Sigmoid colon (tissue), 7 donors: ENCODE measurements around the gene OR2A2. TPM values are rescaled to one million over a fixed set of nuclear protein-coding genes. Genes with fewer than 3 reads are reported as not detected.

Source experiments
- DNase-seq: peaks from one replicate; pipeline ENCODE4 v3.0.0-alpha.2; 2019
- H3K27ac ChIP-seq, 4 donors: fragments of 200-600 bp; sonication (generic); one replicate each; pipeline ENCODE4 v1.5.1; 2016 to 2019; ENCODE audit warnings: mild to moderate bottlenecking in 1 of 4
- H3K27me3 ChIP-seq, 3 donors: fragments of 200-600 bp; sonication (generic); one replicate each; pipeline ENCODE4 v1.5.1; 2019; ENCODE audit warnings: mild to moderate bottlenecking in 1 of 3
- H3K36me3 ChIP-seq, 4 donors: fragments of 200-600 bp; sonication (generic); one replicate each; pipeline ENCODE4 v1.5.1; 2016 to 2019
- H3K4me1 ChIP-seq, 4 donors: fragments of 200-600 bp; sonication (generic); one replicate each; pipeline ENCODE4 v1.5.1; 2017 to 2019
- H3K4me3 ChIP-seq, 4 donors: fragments of 200-600 bp; sonication (generic); one replicate each; pipeline ENCODE4 v1.5.1; 2017 to 2019; ENCODE audit warnings: mild to moderate bottlenecking in 2 of 4, moderate library complexity in 1 of 4
- H3K9me3 ChIP-seq, 4 donors: fragments of 200-600 bp in 3 of 4; sonication (generic) in 3 of 4; one replicate each; pipeline versions ENCODE4 v1.5.1 to v1.6.1; 2013 to 2019
- CTCF ChIP-seq, 4 experiments: fragments of 450-650 bp in 3 of 4; fragments of 200-600 bp in 1 of 4; IDR thresholded peaks; one replicate each; pipeline ENCODE4 v1.5.1; 2016 to 2019; ENCODE audit warnings: antibody characterized with exemption in 4 of 4, mild to moderate bottlenecking in 3 of 4, moderate library complexity in 2 of 4
- EP300 ChIP-seq, 4 donors: sonication (generic); formaldehyde crosslinking; IDR thresholded peaks; one replicate each; pipeline ENCODE4 v1.6.1; 2017; ENCODE audit warnings: antibody characterized with exemption in 4 of 4
- POLR2A ChIP-seq, 2 donors: fragments of 450-650 bp; IDR thresholded peaks; one replicate each; pipeline ENCODE4 v1.6.1; 2016; ENCODE audit warnings: antibody characterized with exemption in 2 of 2, mild to moderate bottlenecking in 2 of 2, moderate library complexity in 2 of 2
- POLR2AphosphoS5 ChIP-seq, 4 donors: sonication (generic); formaldehyde crosslinking; IDR thresholded peaks; one replicate each; pipeline ENCODE4 v1.6.1; 2017; ENCODE audit warnings: antibody characterized with exemption in 4 of 4
- WGBS, 2 donors: extraction: QIAGEN DNeasy Blood & Tissue Kit; methylation state at CpG; one replicate each; pipeline ENCODE4 v1.1.7; 2013; 5-methylcytosine and 5-hydroxymethylcytosine counted together
- intact Hi-C: fragments of 100-400 bp; cut with DNase I; formaldehyde crosslinking; loops from one replicate; pipeline ENCODE4 v1.15.1; 2023
- polyA plus RNA-seq, 3 donors: library from polyadenylated mRNA; stranded (reverse); fragments of 200-250 nt; gene quantifications; one replicate each; pipeline ENCODE4 v1.2.3, GENCODE V29; 2013
- total RNA-seq, 4 donors: library from RNA; depleted of rRNA; stranded (reverse); fragments of >200 nt; gene quantifications; one replicate each; pipeline ENCODE4 v1.1.0, GENCODE V29; 2016
- donor health status: healthy with polysubstance abuse.
- donor health status: Bipolar disorder and iron deficiency.
- donor health status: healthy.

OR2A2 gene
- total and polyA plus RNA-seq, 7 donors, result not detected

DNA sequence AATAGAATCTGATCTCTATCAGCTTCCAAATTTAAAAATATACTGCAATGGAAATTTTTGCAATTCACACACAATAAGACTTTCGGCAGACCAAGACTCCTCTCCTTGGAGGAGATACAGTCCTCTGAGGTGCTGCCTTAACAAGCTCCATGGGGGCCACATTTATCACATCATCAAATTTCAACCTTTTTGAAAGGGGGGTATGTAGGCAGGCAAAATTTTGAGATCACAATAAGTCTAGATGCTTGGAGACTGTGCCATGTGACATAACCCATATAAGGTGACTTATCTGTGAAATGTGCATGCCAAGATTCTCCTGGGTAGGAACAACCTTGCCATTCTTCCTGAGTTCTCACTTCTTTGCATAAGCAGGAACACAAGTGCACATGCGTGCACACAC lies 23.4 kb upstream of the OR2A2 start, which contains the start of gene OR2A12:
TSS of gene OR2A12 (plus strand) at position 301 of the 400 bp plus-strand sequence. CDS start 8,830 bp downstream, outside the sequence.
- no peaks in the 10 kb centered on the region for H3K36me3 ChIP-seq
- H3K9me3 ChIP-seq, result no peaks in the 10 kb centered on the region
- no peaks in the 10 kb centered on the region for H3K4me1 ChIP-seq
- 84 to 88% methylated on average over 2 of the region's 2 CpGs for WGBS, 2 donors
- H3K27ac ChIP-seq, result no peak within 1 kb of the TSS
- DNase-seq, result no peak
- H3K4me3 ChIP-seq, result no peak within 1 kb of the TSS
- no peaks in the 10 kb centered on the region for H3K27me3 ChIP-seq
- TF ChIP-seq POLR2AphosphoS5 (IDR thresholded peaks at IDR 0.05), result no peak
- intact Hi-C loops, result no loop called here

DNA sequence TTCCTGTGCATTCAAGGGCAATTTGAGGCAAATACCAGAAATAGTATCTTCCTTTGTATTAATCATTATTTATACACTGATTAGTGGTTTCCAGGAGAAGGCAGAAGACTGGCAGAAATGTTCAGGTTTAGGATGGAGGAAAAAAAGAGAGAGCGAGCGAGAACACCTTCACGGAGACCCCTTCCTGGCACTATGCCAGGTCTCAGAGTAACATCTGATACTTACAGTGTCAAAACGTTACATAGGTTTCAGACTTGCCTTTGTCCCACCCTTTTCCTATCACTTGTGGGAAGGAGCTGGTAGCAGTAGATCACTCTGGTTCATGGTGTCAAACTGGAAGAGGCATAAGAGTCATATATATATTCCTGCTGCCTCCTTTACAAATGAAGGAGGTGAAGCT lies 22.7 kb upstream of the OR2A2 start:
- Histone ChIP-seq H3K27ac (no peak overlapping the region), H3K4me3 (no peak overlapping the region), H3K27me3 (no peaks in the 10 kb centered on the region), H3K4me1 (no peaks in the 10 kb centered on the region), H3K36me3 (no peaks in the 10 kb centered on the region), H3K9me3 (no peaks in the 10 kb centered on the region)
- intact Hi-C loops, result no loop called here
- no peak for DNase-seq
- 67 to 77% methylated on average over 4 of the region's 4 CpGs for WGBS, 2 donors
- TF ChIP-seq POLR2A (IDR thresholded peaks at IDR 0.05) (no peak), POLR2AphosphoS5 (IDR thresholded peaks at IDR 0.05) (no peak), EP300 (IDR thresholded peaks at IDR 0.05) (no peak), CTCF (IDR thresholded peaks at IDR 0.05) (no peak)

DNA sequence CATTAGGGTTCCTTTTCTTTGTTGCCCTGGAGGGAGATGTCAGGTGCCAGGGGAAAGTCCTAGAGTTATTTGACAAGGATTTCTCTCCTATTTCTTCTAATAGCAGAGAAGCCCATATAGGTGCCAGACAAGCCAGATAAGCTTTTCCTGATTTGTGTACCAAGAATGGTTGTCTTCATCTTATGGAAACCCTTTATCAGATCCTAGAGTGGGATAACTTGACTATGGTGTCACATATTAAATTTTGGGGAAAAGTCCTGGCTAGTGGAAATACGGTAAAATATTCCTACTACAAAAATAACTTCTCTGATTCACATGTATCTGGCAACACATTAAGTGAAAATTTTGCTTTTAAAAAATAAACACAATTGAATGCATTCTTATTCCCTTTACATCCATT lies 22.2 kb upstream of the OR2A2 start:
- TF ChIP-seq EP300 (IDR thresholded peaks at IDR 0.05) (no peak), POLR2AphosphoS5 (IDR thresholded peaks at IDR 0.05) (no peak), POLR2A (IDR thresholded peaks at IDR 0.05) (no peak), CTCF (IDR thresholded peaks at IDR 0.05) (no peak)
- intact Hi-C loops, result no loop called here
- no peaks in the 10 kb centered on the region for H3K27me3 ChIP-seq
- WGBS, 2 donors, result 76 to 81% methylated on average over 1 of the region's 1 CpG
- no peak for DNase-seq
- H3K4me1 ChIP-seq, result no peaks in the 10 kb centered on the region
- H3K9me3 ChIP-seq, result no peaks in the 10 kb centered on the region
- H3K4me3 ChIP-seq, result no peak overlapping the region
- H3K36me3 ChIP-seq, result no peaks in the 10 kb centered on the region
- no peak overlapping the region for H3K27ac ChIP-seq

- WGBS, 2 donors, result 90 to 92% methylated on average over 3 of the region's 3 CpGs
- Histone ChIP-seq H3K27ac (no peak overlapping the region), H3K4me3 (no peak overlapping the region), H3K36me3 (no peaks in the 10 kb centered on the region), H3K4me1 (no peaks in the 10 kb centered on the region), H3K9me3 (no peaks in the 10 kb centered on the region), H3K27me3 (no peaks in the 10 kb centered on the region)
- DNase-seq, result no peak
- no peak for TF ChIP-seq CTCF (IDR thresholded peaks at IDR 0.05)
- TF ChIP-seq EP300 (IDR thresholded peaks at IDR 0.05), result no peak
- TF ChIP-seq POLR2A (IDR thresholded peaks at IDR 0.05), result no peak
- TF ChIP-seq POLR2AphosphoS5 (IDR thresholded peaks at IDR 0.05), result no peak
- intact Hi-C loops, result no loop called here
Observed at GRCh38 chr7:144090667-144091066, 18.7 kb upstream of the OR2A2 start.

DNA sequence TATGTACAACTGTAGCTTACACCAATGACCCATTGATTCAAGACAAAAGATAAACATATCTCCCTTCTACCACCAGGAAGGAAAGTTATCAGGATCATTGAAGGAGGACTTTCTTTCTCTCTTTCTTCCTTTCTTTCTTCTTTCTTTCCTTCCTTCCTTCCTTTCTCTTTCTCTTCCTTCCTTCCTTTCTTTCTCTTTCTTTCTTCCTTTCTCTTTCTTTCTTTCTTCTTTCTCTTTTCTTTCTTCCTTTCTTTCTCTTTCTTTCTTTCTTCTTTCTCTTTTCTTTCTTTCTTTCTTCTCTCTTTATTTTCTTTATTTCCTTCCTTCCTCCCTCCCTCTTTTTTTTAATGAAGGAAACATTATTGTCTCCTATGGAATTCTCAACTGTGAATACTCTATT lies 10.6 kb upstream of the OR2A2 start:
- intact Hi-C loops, result no loop called here
- TF ChIP-seq CTCF (IDR thresholded peaks at IDR 0.05) (no peak), POLR2A (IDR thresholded peaks at IDR 0.05) (no peak), EP300 (IDR thresholded peaks at IDR 0.05) (no peak), POLR2AphosphoS5 (IDR thresholded peaks at IDR 0.05) (no peak)
- H3K36me3 ChIP-seq, result no peaks in the 10 kb centered on the region
- no peaks in the 10 kb centered on the region for H3K9me3 ChIP-seq
- H3K27ac ChIP-seq, result no peak overlapping the region
- H3K4me3 ChIP-seq, result no peak overlapping the region
- H3K4me1 ChIP-seq, result no peaks in the 10 kb centered on the region
- no peaks in the 10 kb centered on the region for H3K27me3 ChIP-seq
- DNase-seq, result no peak
